HL-60 (cell line): ENCODE results near the gene HOXB2.
"Not testable (repeated sequence)": the region's sequence is repeated elsewhere in the genome, so short reads cannot be mapped to it uniquely, and the experiment has no call there.

Source experiments
- DNase-seq, 2 experiments: peaks; one replicate each; pipeline ENCODE4 v3.0.0-alpha.2; 2010 to 2020; ENCODE audit warnings: low read depth in 1 of 2, low spot score in 1 of 2
- H3K27ac ChIP-seq: fragments of 250-450 bp; sonication (Bioruptor Pico); replicated peaks from 2 replicates; pipeline ENCODE4 v1.5.1; 2020; ENCODE audit warnings: mild to moderate bottlenecking, moderate library complexity
- H3K27me3 ChIP-seq: fragments of 250-450 bp; sonication (Bioruptor Pico); 2 replicates; pipeline ENCODE4 v1.5.1; 2021; ENCODE audit warnings: mild to moderate bottlenecking, moderate library complexity; ENCODE audit not compliant: insufficient read depth, poor library complexity, severe bottlenecking
- H3K4me3 ChIP-seq: replicated peaks from 2 replicates; pipeline ENCODE4 v1.5.1; 2011; ENCODE audit warnings: mild to moderate bottlenecking, control low read depth, low read length; ENCODE audit not compliant: insufficient read depth
- CTCF ChIP-seq: IDR thresholded peaks from one replicate; pipeline ENCODE4 v1.5.1; 2011; ENCODE audit warnings: low read length, control low read depth, inconsistent platforms; ENCODE audit not compliant: insufficient read depth
- GABPA ChIP-seq: IDR thresholded peaks from 2 replicates; pipeline ENCODE4 v1.6.1; 2012; ENCODE audit warnings: low read depth
- POLR2AphosphoS5 ChIP-seq: IDR thresholded peaks from 2 replicates; pipeline ENCODE4 v1.6.1; 2012; ENCODE audit warnings: low read depth
- REST ChIP-seq: IDR thresholded peaks from 2 replicates; pipeline ENCODE4 v1.6.1; 2012; ENCODE audit warnings: low read depth; ENCODE audit not compliant: insufficient replicate concordance
- SPI1 ChIP-seq: IDR thresholded peaks from 2 replicates; pipeline ENCODE4 v1.6.1; 2012; ENCODE audit warnings: low read depth, mild to moderate bottlenecking, borderline replicate concordance

Gene HOXB2

GRCh38 chr17:48510761-48511604 lies 33.9 kb downstream of the HOXB2 start:
- Histone ChIP-seq H3K27ac (no peak overlapping the region), H3K27me3 (peaks cover 9% of the 10 kb centered on the region), H3K4me3 (no peak overlapping the region)
- DNase-seq: peak in 1 of 2 experiments; percentile 23
- TF ChIP-seq REST (no peak), GABPA (no peak), SPI1 (no peak), CTCF (no peak), POLR2AphosphoS5 (no peak)

GRCh38 chr17:48510381-48510760 lies 34.5 kb downstream of the HOXB2 start:
- H3K4me3 ChIP-seq: no peak overlapping the region
- no peak for DNase-seq
- TF ChIP-seq CTCF: no peak
- TF ChIP-seq SPI1: no peak
- TF ChIP-seq REST: no peak
- TF ChIP-seq POLR2AphosphoS5: no peak
- TF ChIP-seq GABPA: no peak
- H3K27ac ChIP-seq: no peak overlapping the region
- peaks cover 11% of the 10 kb centered on the region for H3K27me3 ChIP-seq

GRCh38 chr17:48509708-48510107 lies 35.2 kb downstream of the HOXB2 start:
- not testable (repeated sequence) for DNase-seq, H3K4me3 ChIP-seq, H3K27ac ChIP-seq
- H3K27me3 ChIP-seq: peaks cover 11% of the 10 kb centered on the region

GRCh38 chr17:48506246-48506645 lies 38.7 kb downstream of the HOXB2 start:
- no peak for DNase-seq
- TF ChIP-seq REST (no peak), CTCF (no peak), SPI1 (no peak), GABPA (no peak), POLR2AphosphoS5 (no peak)
- no peak overlapping the region for H3K4me3 ChIP-seq
- H3K27ac ChIP-seq: no peak overlapping the region
- peaks cover 14% of the 10 kb centered on the region for H3K27me3 ChIP-seq
